ENCODE results near the gene MMP3.

DNA sequence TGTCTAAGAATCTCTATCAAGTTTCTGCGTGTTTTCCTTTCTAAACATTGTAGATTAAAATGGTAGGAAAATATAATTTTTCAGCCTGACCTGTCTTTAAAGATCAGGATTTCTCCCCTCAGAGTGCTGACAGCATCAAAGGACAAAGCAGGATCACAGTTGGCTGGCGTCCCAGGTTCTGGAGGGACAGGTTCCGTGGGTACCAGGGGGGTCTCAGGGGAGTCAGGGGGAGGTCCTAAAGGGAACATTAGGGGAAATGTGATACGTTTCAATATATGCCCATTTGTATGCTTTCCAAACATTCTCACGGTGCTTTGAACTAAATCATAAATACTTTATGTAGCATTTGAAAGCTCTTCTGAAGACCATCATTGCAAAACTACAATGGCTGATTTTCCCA, 3.4 kb downstream of the MMP3 start:
- TF ChIP-seq POLR2A (IDR thresholded peaks at IDR 0.05; ENCODE audit: low read length), result no peak
- TF ChIP-seq GATA1 (IDR thresholded peaks at IDR 0.05; ENCODE audit: low read depth, low read length), result no peak
